NCI-H526 treated with DMSO at 0.1 percent for 48 hours (cell line): ENCODE data around the gene LMNTD1.
"Not testable (repeated sequence)": the region's sequence is repeated elsewhere in the genome, so short reads cannot be mapped to it uniquely, and the experiment has no call there.

Experiments used
- DNase-seq: peaks from one replicate; lab custom pipeline; 2025; lab: John Stamatoyannopoulos, UW

Gene LMNTD1

DNA sequence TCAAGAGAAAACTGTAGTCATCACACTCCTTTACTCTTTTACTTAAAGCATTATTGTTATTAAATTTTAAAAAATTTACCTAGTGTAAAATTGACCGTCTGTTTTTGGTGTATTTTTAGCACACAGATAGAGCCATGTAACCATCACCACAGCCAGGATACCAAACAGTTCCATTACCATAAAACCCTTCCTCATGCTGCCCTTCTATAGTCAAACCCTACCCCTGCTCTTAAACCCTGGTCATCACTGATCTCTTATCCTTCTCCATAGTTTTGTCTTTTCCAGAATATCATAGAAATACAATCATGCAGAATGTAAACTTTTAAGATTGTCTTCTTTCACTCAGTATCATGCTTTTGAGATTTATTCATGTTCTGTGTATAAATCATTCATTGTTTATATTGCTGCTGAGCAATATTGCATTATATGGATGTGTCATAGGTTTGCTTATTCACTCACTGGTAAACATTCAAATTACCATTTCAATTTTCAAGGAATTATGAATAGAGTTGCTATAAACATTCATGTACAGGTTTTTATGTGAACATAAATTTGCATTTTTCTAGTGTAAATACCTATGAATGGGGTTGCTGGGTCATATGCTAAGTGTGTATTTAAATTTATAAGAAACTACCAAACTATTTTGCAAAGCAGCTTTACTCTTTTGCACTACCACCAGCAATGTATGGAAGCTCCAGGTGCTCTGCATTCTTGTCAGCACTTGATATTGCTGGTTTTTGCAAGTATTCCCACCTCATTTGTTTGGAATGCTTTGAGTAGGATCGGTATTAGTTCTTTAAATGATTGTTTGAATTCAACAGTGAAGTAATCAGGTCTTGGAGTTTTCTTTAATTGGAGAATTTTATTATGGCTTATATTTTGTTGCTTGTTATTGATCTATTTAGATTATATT, 125.5 kb downstream of the LMNTD1 start:
- peak; percentile 79 for DNase-seq

- not testable (repeated sequence) for DNase-seq
Measured at GRCh38 chr12:25426821-25427220, 126.3 kb downstream of the LMNTD1 start.
